Spinal cord (tissue), 10 donors: ENCODE results near the gene CCDC91. TPM values are rescaled to one million over a fixed set of nuclear protein-coding genes. Genes with fewer than 3 reads are reported as not detected.
A peak's percentile ranks its signal among the peaks of the same experiment; 100 is the strongest.

Experiments used
- DNase-seq, 6 donors: peaks; one replicate each; pipeline versions ENCODE4 v3.0.0 to v3.0.0-alpha.2; 2013 to 2015; ENCODE audit warnings: low spot score in 6 of 6, low read depth in 4 of 6
- H3K27ac ChIP-seq: one replicate; pipeline ENCODE4 v1.5.1; 2013; ENCODE audit warnings: low read depth, low read length, control low read depth
- H3K27me3 ChIP-seq: one replicate; pipeline ENCODE4 v1.6.1; 2013; ENCODE audit warnings: low read length; ENCODE audit not compliant: control insufficient read depth, insufficient read depth
- H3K36me3 ChIP-seq: one replicate; pipeline ENCODE4 v1.6.1; 2013; ENCODE audit warnings: low read length; ENCODE audit not compliant: control insufficient read depth, insufficient read depth
- H3K4me1 ChIP-seq: one replicate; pipeline ENCODE4 v1.6.1; 2013; ENCODE audit warnings: low read length; ENCODE audit not compliant: control insufficient read depth, insufficient read depth
- H3K4me3 ChIP-seq: one replicate; pipeline ENCODE4 v1.5.1; 2013; ENCODE audit warnings: low read depth, low read length, control low read depth
- H3K9me3 ChIP-seq: one replicate; pipeline ENCODE4 v1.6.1; 2013; ENCODE audit warnings: low read length; ENCODE audit not compliant: control insufficient read depth, insufficient read depth
- WGBS: methylation state at CpG from one replicate; pipeline ENCODE4 v1.1.5; 2013; ENCODE audit warnings: missing lambda C conversion rate; ENCODE audit not compliant: insufficient coverage; 5-methylcytosine and 5-hydroxymethylcytosine counted together
- polyA plus RNA-seq, 2 donors: library from polyadenylated mRNA; unstranded; fragments of 120-200 nt; gene quantifications; one replicate each; pipeline ENCODE4 v1.2.1, GENCODE V29; 2013; ENCODE audit not compliant: insufficient read length in 2 of 2
- total RNA-seq, 2 donors: library from RNA; depleted of rRNA in 1 of 2; stranded (reverse); fragments of 120-200 nt in 1 of 2; fragments of >200 nt in 1 of 2; gene quantifications; one replicate each; pipeline versions ENCODE4 v1.2.3 to v1.2.4, GENCODE V29; 2013 to 2014
- donor health status: healthy.

Gene CCDC91
- total and polyA plus RNA-seq, 4 donors: 29.8 to 64.9 (median 46.6) TPM

DNA sequence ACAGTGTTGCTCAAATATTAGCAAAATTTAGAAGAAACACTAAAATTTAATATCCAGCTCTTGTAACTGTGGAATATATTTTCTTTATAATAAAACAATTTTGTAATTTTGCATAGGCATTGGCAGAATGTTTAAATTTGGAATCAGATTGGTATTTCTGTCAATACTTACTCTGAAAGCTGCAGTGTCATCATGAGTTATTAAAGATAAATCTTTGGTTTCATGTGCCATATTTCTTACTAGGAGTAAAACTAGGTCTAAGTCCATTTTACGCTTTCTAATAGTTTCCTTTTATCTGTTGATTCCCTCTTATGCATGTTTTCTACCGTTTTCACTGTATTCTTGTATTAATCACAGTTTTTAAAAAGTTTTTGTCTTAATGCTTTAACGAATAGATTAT is 49.7 kb downstream of the CCDC91 start:
- Histone ChIP-seq H3K9me3 (no peaks in the 10 kb centered on the region), H3K27me3 (no peaks in the 10 kb centered on the region), H3K4me3 (no peak overlapping the region), H3K4me1 (no peaks in the 10 kb centered on the region), H3K27ac (no peak overlapping the region), H3K36me3 (no peaks in the 10 kb centered on the region)
- no peak for DNase-seq
- WGBS: no CpG with 5 or more reads among the region's 3 CpGs

DNA sequence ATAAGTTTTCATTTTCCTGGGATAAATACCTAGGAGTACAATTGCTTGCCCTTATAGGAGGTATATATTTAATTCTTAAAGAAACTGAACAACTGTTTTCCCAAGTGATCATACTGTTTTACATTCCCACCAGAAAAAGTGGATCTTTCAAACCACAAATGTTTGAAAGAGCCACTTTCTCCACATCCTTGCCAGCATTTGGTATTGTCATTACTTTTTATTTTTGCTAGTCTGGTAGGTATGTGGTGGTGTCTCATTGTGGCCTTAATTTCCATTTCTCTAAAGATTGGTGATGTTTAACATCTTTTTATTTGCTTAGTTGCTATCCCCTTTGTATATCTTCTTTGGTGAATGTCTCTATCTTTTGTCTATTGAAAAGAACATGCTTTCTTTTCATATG is 50.6 kb downstream of the CCDC91 start:
- DNase-seq: no peak
- no peak overlapping the region for H3K4me3 ChIP-seq
- no peaks in the 10 kb centered on the region for H3K9me3 ChIP-seq
- H3K27ac ChIP-seq: no peak overlapping the region
- no peaks in the 10 kb centered on the region for H3K27me3 ChIP-seq
- H3K36me3 ChIP-seq: no peaks in the 10 kb centered on the region
- H3K4me1 ChIP-seq: no peaks in the 10 kb centered on the region

DNA sequence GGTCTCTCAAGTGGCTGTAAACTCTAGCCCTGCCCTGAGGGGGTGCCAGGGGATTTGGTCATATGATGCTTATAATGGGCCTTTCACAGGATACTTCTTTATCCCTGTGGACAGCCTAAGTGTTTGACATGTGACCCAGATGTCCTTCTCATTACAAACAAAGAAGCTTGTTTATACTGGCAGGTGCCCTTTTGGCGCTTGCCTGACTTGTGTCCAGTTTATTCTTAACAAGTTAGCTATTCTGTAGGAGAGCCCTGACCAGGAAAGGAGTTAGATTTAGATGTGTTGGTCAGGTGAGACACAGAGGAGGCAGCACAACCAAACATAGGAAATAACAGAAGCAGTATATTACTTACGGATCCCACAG is 51.9 kb downstream of the CCDC91 start:
- Histone ChIP-seq H3K4me1 (no peaks in the 10 kb centered on the region), H3K9me3 (no peaks in the 10 kb centered on the region), H3K36me3 (no peaks in the 10 kb centered on the region), H3K27ac (no peak overlapping the region), H3K27me3 (no peaks in the 10 kb centered on the region), H3K4me3 (no peak overlapping the region)
- WGBS: no CpG with 5 or more reads among the region's 2 CpGs
- DNase-seq: no peak

DNA sequence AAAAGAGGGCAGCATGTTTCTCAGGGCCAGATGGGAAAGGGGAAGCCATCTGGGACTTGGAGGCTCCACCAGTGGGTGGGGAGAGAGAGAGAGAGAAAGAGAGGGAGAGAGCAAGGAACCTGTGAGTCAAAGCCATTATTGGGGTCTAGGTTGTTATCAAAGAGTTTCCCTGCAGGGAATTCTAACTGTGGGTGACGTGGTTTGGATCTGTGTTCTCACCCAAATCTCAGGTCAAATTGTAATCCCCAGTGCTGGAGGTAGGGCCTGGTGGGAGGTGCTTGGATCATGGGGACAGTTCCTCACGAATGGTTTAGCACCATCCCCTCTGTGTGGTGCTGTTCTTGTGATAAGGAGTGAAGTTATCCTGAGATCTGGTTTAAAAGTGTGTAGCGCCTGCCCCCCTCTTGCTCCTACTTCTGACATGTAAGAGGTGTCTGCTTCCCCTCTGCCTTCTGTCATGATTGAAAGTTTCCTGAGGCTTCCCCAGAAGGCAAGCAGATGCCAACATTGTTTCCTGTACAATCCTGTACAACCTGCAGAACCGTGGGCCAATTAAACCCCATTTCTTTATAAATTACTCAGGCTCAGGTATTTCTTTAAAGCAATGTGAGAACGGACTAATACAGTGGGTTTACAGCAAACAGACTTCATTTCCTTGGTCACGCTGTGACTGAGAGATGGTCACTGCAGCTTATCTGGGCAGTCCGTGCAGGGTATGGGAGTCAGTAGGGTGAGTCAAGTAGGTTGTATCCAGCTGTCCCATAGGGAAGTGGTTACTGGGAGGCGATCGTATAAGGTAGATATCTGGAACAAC is 52.4 kb downstream of the CCDC91 start:
- WGBS: 91% methylated on average over 8 of the region's 9 CpGs
- H3K4me3 ChIP-seq: no peak overlapping the region
- no peak overlapping the region for H3K27ac ChIP-seq
- H3K36me3 ChIP-seq: no peaks in the 10 kb centered on the region
- no peaks in the 10 kb centered on the region for H3K4me1 ChIP-seq
- H3K27me3 ChIP-seq: no peaks in the 10 kb centered on the region
- H3K9me3 ChIP-seq: no peaks in the 10 kb centered on the region
- no peak for DNase-seq

DNA sequence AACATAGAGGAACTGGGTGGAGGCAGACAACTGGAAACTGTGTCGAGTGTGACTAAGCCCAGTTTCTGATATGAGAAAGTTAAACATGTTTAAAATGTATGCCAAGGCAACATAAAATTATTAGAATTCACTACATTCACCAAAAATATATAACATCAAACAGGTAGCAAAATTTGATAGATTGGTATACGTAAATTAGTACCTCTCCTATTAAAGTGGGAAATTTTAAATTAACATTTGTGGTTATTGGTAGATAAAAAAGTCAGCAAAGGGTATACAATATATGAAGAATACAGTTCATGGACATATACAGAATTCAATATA is 53.0 kb downstream of the CCDC91 start:
- H3K27me3 ChIP-seq: no peaks in the 10 kb centered on the region
- no peak overlapping the region for H3K27ac ChIP-seq
- no peaks in the 10 kb centered on the region for H3K4me1 ChIP-seq
- WGBS: no CpG with 5 or more reads among the region's 2 CpGs
- no peaks in the 10 kb centered on the region for H3K36me3 ChIP-seq
- no peaks in the 10 kb centered on the region for H3K9me3 ChIP-seq
- no peak overlapping the region for H3K4me3 ChIP-seq
- DNase-seq: no peak

DNA sequence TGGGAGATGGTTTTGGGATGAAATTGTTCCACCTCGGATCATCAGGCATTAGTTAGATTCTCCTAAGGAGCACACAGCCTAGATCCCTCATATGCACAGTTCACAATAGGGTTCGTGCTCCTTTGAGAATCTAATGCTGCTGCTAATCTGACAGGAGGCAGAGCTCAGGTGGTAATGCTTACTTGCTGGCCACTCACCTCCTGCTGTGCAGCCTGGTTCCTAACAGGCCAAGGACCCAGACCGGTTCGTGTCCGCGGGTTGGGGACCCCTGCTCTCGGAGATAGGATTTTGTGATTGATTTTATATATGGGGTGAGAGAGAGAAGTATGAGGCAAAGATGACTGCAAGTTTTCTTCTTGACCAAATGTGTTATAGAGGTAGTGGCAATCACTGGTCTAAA is 57.5 kb downstream of the CCDC91 start:
- Histone ChIP-seq H3K4me3 (no peak overlapping the region), H3K27ac (no peak overlapping the region), H3K36me3 (no peaks in the 10 kb centered on the region), H3K4me1 (no peaks in the 10 kb centered on the region), H3K9me3 (no peaks in the 10 kb centered on the region), H3K27me3 (no peaks in the 10 kb centered on the region)
- DNase-seq: no peak
- WGBS: 74% methylated on average over 6 of the region's 7 CpGs

DNA sequence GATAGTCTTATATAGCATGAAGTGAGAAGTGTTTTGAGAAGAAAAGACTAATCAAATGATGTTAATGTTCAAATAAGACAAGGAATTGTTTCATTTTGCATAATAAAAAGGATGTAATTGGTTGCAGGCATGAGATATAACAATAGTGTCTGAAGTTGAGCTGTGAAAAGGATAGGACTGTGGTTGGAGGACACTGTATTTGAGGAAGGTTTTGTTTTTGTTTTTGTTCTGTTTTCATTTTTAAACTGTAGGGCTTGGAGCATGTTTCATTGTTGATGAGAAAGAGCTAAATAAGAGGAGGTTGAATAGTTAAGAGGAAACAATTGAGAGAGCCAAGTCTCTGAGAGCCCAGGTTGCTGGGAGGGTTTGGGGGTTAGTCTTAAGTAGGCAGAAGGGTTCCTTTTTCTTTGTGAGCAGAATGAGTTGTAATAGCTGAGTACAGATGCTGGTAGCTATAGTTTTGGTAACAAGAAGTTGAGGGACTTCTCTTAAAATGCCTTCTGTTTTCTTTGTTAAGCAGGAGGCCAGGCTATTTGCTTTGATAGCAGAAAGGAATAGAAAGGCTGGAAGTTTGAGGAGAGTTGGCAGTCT is 58.4 kb downstream of the CCDC91 start:
- DNase-seq: peak in 1 of 6 donors; percentile 4
- no peaks in the 10 kb centered on the region for H3K4me1 ChIP-seq
- no peaks in the 10 kb centered on the region for H3K27me3 ChIP-seq
- no peaks in the 10 kb centered on the region for H3K9me3 ChIP-seq
- H3K4me3 ChIP-seq: no peak overlapping the region
- H3K27ac ChIP-seq: no peak overlapping the region
- no peaks in the 10 kb centered on the region for H3K36me3 ChIP-seq

DNA sequence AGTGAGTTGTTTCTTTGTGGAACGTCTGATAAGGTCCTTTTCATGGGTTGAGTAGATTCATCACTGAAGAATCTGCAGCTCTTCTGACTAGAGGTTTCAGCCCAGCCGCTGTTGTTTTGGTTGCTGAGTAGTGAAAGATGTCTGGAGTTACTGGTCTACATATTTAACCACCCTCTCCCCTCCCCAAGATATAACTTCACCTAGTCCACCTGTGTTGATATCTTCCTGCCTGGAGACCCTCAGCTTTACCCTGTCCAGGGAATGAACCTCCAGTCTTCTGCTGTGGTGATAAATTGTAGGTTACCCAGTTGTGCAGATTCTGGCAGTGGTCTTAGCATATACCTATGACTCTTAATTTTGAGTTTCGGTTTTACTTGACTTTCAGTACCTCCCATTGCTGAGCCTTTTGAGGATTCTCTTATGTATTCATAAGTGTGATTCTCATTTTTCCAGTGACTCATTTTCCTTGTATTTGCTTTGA is 62.9 kb downstream of the CCDC91 start:
- Histone ChIP-seq H3K27ac (no peak overlapping the region), H3K4me3 (no peak overlapping the region), H3K36me3 (no peaks in the 10 kb centered on the region), H3K4me1 (no peaks in the 10 kb centered on the region), H3K27me3 (no peaks in the 10 kb centered on the region), H3K9me3 (no peaks in the 10 kb centered on the region)
- no peak for DNase-seq
- WGBS: 40% methylated on average over 1 of the region's 3 CpGs

DNA sequence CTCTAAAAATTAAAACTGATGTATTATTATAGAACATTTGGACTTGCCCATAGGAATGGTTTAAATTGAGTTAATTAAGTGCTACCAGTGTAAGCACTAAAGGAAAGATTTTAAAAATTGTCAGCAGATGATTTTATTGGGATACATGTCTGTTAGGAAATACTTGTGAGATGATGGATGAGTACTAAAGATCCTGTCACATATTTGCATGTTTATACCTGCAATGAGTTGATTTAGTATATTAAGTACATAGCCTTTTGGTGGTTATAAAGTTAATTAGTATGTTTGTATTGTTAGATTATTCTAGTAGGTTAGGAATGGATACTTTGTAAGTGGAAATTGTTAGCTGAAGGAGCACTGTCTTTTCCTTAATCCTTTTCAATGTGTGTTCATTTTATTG is 67.2 kb downstream of the CCDC91 start:
- no peaks in the 10 kb centered on the region for H3K36me3 ChIP-seq
- H3K27me3 ChIP-seq: no peaks in the 10 kb centered on the region
- no peak for DNase-seq

DNA sequence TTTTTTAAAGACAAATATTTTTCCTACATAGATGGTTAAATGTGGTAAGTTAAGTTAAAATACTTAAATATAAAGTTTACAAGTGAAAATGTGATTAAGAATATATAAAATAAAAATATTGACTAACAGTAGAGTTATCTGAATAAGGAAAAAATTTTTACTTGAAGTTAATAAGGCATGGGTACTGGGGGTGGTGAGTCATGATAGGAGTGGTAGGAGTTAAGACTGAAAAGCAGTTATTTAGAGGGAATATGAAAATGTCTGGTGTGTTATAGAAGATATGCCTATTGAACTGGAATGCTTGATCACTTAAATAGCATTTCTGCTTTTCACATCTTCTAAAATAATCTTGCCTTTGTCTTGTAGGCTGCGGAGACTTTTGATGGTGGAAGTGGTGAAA is 68.7 kb downstream of the CCDC91 start:
- Histone ChIP-seq H3K27me3 (no peaks in the 10 kb centered on the region), H3K4me3 (no peak overlapping the region), H3K36me3 (no peaks in the 10 kb centered on the region), H3K27ac (no peak overlapping the region), H3K4me1 (no peaks in the 10 kb centered on the region), H3K9me3 (no peaks in the 10 kb centered on the region)
- no CpG with 5 or more reads among the region's 1 CpG for WGBS
- no peak for DNase-seq

More for the DNA sequence above, 67.2 kb downstream of the CCDC91 start:
- no peaks in the 10 kb centered on the region for H3K4me1 ChIP-seq
- no peaks in the 10 kb centered on the region for H3K9me3 ChIP-seq
- no peak overlapping the region for H3K4me3 ChIP-seq
- H3K27ac ChIP-seq: no peak overlapping the region
